Measurements from ENCODE around the gene SMDT1. TPM values are rescaled to one million over a fixed set of nuclear protein-coding genes. Genes with fewer than 3 reads are reported as not detected.

The SMDT1 gene
- total and polyA plus RNA-seq, 2 donors from 2014 or later = 113 to 264 TPM

DNA sequence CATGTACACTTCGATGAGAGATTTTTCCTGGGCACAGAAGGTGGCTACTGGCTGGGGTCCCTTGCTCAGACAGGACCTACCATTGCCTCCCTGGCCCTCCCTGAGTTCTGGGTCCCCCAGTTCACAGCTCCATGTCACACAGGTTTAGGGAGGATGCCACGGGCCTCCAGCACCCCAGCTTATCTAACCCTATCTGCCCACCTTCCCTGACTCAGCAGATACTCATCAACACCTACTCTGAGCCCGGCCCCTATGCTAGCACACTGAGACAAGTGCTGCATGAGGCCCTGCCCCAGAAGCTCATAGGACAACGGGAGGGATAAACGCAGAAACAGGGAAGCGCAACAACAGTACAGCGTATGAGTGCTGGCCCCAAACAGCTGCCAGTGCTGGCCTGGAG is 18.5 kb upstream of the SMDT1 start:
- intact Hi-C loops (cut with DNase I) = no loop called here
- Histone ChIP-seq H3K9me3 (ENCODE audit: control insufficient read depth in 2 of 3, insufficient read depth in 1 of 3, low read length in 3 of 3) (peaks cover 0 to 9% (median 0%) of the 10 kb centered on the region in 3 donors), H3K36me3 (ENCODE audit: control insufficient read depth in 2 of 3, insufficient read depth in 3 of 3, low read length in 3 of 3) (peaks cover 0 to 18% (median 12%) of the 10 kb centered on the region in 3 donors), H3K9ac (ENCODE audit: low read length in 3 of 3) (no peak overlapping the region), H3K27ac (ENCODE audit: low read depth in 2 of 2, low read length in 2 of 2) (no peak overlapping the region), H3K27me3 (ENCODE audit: control insufficient read depth, insufficient read depth, low read length) (no peaks in the 10 kb centered on the region), H3K4me1 (ENCODE audit: control insufficient read depth in 2 of 3, insufficient read depth in 2 of 3, low read depth in 1 of 3, low read length in 3 of 3) (peaks cover 0 to 6% (median 4%) of the 10 kb centered on the region in 3 donors), H3K4me3 (ENCODE audit: low read length in 3 of 3) (no peak overlapping the region)
- DNase-seq (peak in 1 of 5 donors; percentile 41), FAIRE-seq (no peak)
- no peak for TF ChIP-seq CTCF (IDR thresholded peaks at IDR 0.05; ENCODE audit: borderline replicate concordance, extremely low read depth, insufficient read depth)

GRCh38 chr22:42062506-42063170 is 16.9 kb upstream of the SMDT1 start:
- peaks cover 0 to 18% (median 12%) of the 10 kb centered on the region in 3 donors for H3K36me3 ChIP-seq (ENCODE audit: control insufficient read depth in 2 of 3, insufficient read depth in 3 of 3, low read length in 3 of 3)
- FAIRE-seq (no peak), DNase-seq (peak in 1 of 5 donors; percentile 19)
- no peak overlapping the region for H3K27ac ChIP-seq (ENCODE audit: low read depth in 2 of 2, low read length in 2 of 2)
- H3K9me3 ChIP-seq (ENCODE audit: control insufficient read depth in 2 of 3, insufficient read depth in 1 of 3, low read length in 3 of 3) = no peaks in the 10 kb centered on the region
- peaks cover 0 to 6% (median 4%) of the 10 kb centered on the region in 3 donors for H3K4me1 ChIP-seq (ENCODE audit: control insufficient read depth in 2 of 3, insufficient read depth in 2 of 3, low read depth in 1 of 3, low read length in 3 of 3)
- no peak overlapping the region for H3K9ac ChIP-seq (ENCODE audit: low read length in 3 of 3)
- H3K27me3 ChIP-seq (ENCODE audit: control insufficient read depth, insufficient read depth, low read length) = no peaks in the 10 kb centered on the region
- intact Hi-C loops (cut with DNase I) = no loop called here
- no peak overlapping the region for H3K4me3 ChIP-seq (ENCODE audit: low read length in 3 of 3)
- TF ChIP-seq CTCF (IDR thresholded peaks at IDR 0.05; ENCODE audit: borderline replicate concordance, extremely low read depth, insufficient read depth) = no peak

GRCh38 chr22:42064629-42065028 is 14.9 kb upstream of the SMDT1 start:
- intact Hi-C loops (cut with DNase I) = no loop called here
- DNase-seq = peak in 1 of 5 donors; percentile 3

More at GRCh38 chr22:42064629-42065028, 14.9 kb upstream of the SMDT1 start:
- Histone ChIP-seq H3K9me3 (ENCODE audit: control insufficient read depth in 2 of 3, insufficient read depth in 1 of 3, low read length in 3 of 3) (no peaks in the 10 kb centered on the region), H3K27me3 (ENCODE audit: control insufficient read depth, insufficient read depth, low read length) (no peaks in the 10 kb centered on the region), H3K36me3 (ENCODE audit: control insufficient read depth in 2 of 3, insufficient read depth in 3 of 3, low read length in 3 of 3) (peaks cover 0 to 12% (median 10%) of the 10 kb centered on the region in 3 donors), H3K4me3 (ENCODE audit: low read length in 3 of 3) (no peak overlapping the region), H3K4me1 (ENCODE audit: control insufficient read depth in 2 of 3, insufficient read depth in 2 of 3, low read depth in 1 of 3, low read length in 3 of 3) (peaks cover 0 to 6% (median 4%) of the 10 kb centered on the region in 3 donors), H3K9ac (ENCODE audit: low read length in 3 of 3) (no peak overlapping the region), H3K27ac (ENCODE audit: low read depth in 2 of 2, low read length in 2 of 2) (no peak overlapping the region)
- FAIRE-seq = no peak
- no peak for TF ChIP-seq CTCF (IDR thresholded peaks at IDR 0.05; ENCODE audit: borderline replicate concordance, extremely low read depth, insufficient read depth)

Measured in kidney (tissue), 14 donors.